Adipocyte (in vitro differentiated cells): Measurements from ENCODE around the gene RAB6B.
A peak's percentile ranks its signal among the peaks of the same experiment; 100 is the strongest.

Experiments used
- DNase-seq: peaks from one replicate; pipeline ENCODE4 v3.0.0-alpha.2; 2015; ENCODE audit warnings: low read depth
- H3K27me3 ChIP-seq: replicated peaks from 2 replicates; pipeline ENCODE4 v1.7.0; 2013; ENCODE audit warnings: mild to moderate bottlenecking, low read length, moderate library complexity; ENCODE audit not compliant: control insufficient read depth, insufficient read depth
- H3K36me3 ChIP-seq: 2 replicates; pipeline ENCODE4 v1.7.0; 2013; ENCODE audit warnings: low read length, mild to moderate bottlenecking, moderate library complexity; ENCODE audit not compliant: control insufficient read depth, insufficient read depth, severe bottlenecking
- H3K4me1 ChIP-seq: 2 replicates; pipeline ENCODE4 v1.7.0; 2013; ENCODE audit warnings: mild to moderate bottlenecking, low read length, moderate library complexity; ENCODE audit not compliant: control insufficient read depth, insufficient read depth
- H3K4me3 ChIP-seq: 2 replicates; pipeline ENCODE4 v1.7.0; 2013; ENCODE audit warnings: mild to moderate bottlenecking, low read length, moderate library complexity
- H3K9ac ChIP-seq: 2 replicates; pipeline ENCODE4 v1.7.0; 2013; ENCODE audit warnings: mild to moderate bottlenecking, low read length, moderate library complexity
- H3K9me3 ChIP-seq: 2 replicates; pipeline ENCODE4 v1.7.0; 2013; ENCODE audit warnings: mild to moderate bottlenecking, low read length, moderate library complexity; ENCODE audit not compliant: control insufficient read depth

Gene RAB6B

GRCh38 chr3:133905376-133905775 is 9.7 kb upstream of the RAB6B start:
- Histone ChIP-seq H3K4me1 (no peaks in the 10 kb centered on the region), H3K36me3 (no peaks in the 10 kb centered on the region), H3K4me3 (no peak overlapping the region), H3K27me3 (peaks cover 4% of the 10 kb centered on the region), H3K9ac (no peak overlapping the region), H3K9me3 (no peaks in the 10 kb centered on the region)
- DNase-seq, result no peak

GRCh38 chr3:133901847-133902246 is 6.2 kb upstream of the RAB6B start:
- H3K9me3 ChIP-seq, result no peaks in the 10 kb centered on the region
- DNase-seq, result no peak
- no peaks in the 10 kb centered on the region for H3K36me3 ChIP-seq
- no peak overlapping the region for H3K4me3 ChIP-seq
- no peak overlapping the region for H3K9ac ChIP-seq
- H3K27me3 ChIP-seq, result peaks cover 11% of the 10 kb centered on the region
- H3K4me1 ChIP-seq, result no peaks in the 10 kb centered on the region

- Histone ChIP-seq H3K9ac (no peak overlapping the region), H3K4me3 (no peak overlapping the region), H3K27me3 (peaks cover 18% of the 10 kb centered on the region), H3K9me3 (no peaks in the 10 kb centered on the region), H3K36me3 (no peaks in the 10 kb centered on the region), H3K4me1 (no peaks in the 10 kb centered on the region)
- no peak for DNase-seq
These were observed 5.4 kb upstream of the RAB6B start for GRCh38 chr3:133901083-133901482.

- H3K9ac ChIP-seq, result no peak overlapping the region
- H3K4me1 ChIP-seq, result no peaks in the 10 kb centered on the region
- H3K4me3 ChIP-seq, result no peak overlapping the region
- peaks cover 18% of the 10 kb centered on the region for H3K27me3 ChIP-seq
- H3K36me3 ChIP-seq, result no peaks in the 10 kb centered on the region
- H3K9me3 ChIP-seq, result no peaks in the 10 kb centered on the region
- no peak for DNase-seq
These were observed 3.6 kb upstream of the RAB6B start for GRCh38 chr3:133899311-133899710.

- Histone ChIP-seq H3K4me3 (no peak overlapping the region), H3K9ac (no peak overlapping the region), H3K4me1 (no peaks in the 10 kb centered on the region), H3K36me3 (no peaks in the 10 kb centered on the region), H3K9me3 (no peaks in the 10 kb centered on the region), H3K27me3 (peaks cover 18% of the 10 kb centered on the region)
- no peak for DNase-seq
These were observed 1.9 kb upstream of the RAB6B start for GRCh38 chr3:133897547-133897946.

GRCh38 chr3:133896002-133896761 is 500 bp upstream of the RAB6B start:
- H3K9ac ChIP-seq, result peak overlapping the region; percentile 71
- peaks cover 13% of the 10 kb centered on the region for H3K27me3 ChIP-seq
- H3K9me3 ChIP-seq, result no peaks in the 10 kb centered on the region
- no peaks in the 10 kb centered on the region for H3K36me3 ChIP-seq
- H3K4me3 ChIP-seq, result peak overlapping the region; percentile 84
- no peaks in the 10 kb centered on the region for H3K4me1 ChIP-seq
- peak; percentile 39 for DNase-seq

GRCh38 chr3:133894353-133895207 is 1.1 kb downstream of the RAB6B start:
- Histone ChIP-seq H3K9me3 (no peaks in the 10 kb centered on the region), H3K4me3 (peak overlapping the region; percentile 69), H3K4me1 (no peaks in the 10 kb centered on the region), H3K36me3 (no peaks in the 10 kb centered on the region), H3K27me3 (peaks cover 13% of the 10 kb centered on the region), H3K9ac (no peak overlapping the region)
- no peak for DNase-seq

GRCh38 chr3:133893683-133894352 is 1.9 kb downstream of the RAB6B start:
- Histone ChIP-seq H3K9ac (no peak overlapping the region), H3K4me1 (no peaks in the 10 kb centered on the region), H3K9me3 (no peaks in the 10 kb centered on the region), H3K4me3 (no peak overlapping the region), H3K36me3 (no peaks in the 10 kb centered on the region), H3K27me3 (peaks cover 13% of the 10 kb centered on the region)
- no peak for DNase-seq

- peaks cover 4% of the 10 kb centered on the region for H3K4me1 ChIP-seq
- no peak for DNase-seq
- H3K27me3 ChIP-seq, result peaks cover 13% of the 10 kb centered on the region
- H3K9ac ChIP-seq, result no peak overlapping the region
- H3K4me3 ChIP-seq, result no peak overlapping the region
- H3K36me3 ChIP-seq, result no peaks in the 10 kb centered on the region
- no peaks in the 10 kb centered on the region for H3K9me3 ChIP-seq
These were observed 3.0 kb downstream of the RAB6B start for GRCh38 chr3:133892541-133893231.

GRCh38 chr3:133891662-133892378 is 3.9 kb downstream of the RAB6B start:
- no peak for DNase-seq
- H3K9ac ChIP-seq, result no peak overlapping the region
- H3K4me3 ChIP-seq, result no peak overlapping the region
- H3K27me3 ChIP-seq, result peaks cover 6% of the 10 kb centered on the region
- H3K36me3 ChIP-seq, result no peaks in the 10 kb centered on the region
- H3K4me1 ChIP-seq, result peaks cover 4% of the 10 kb centered on the region
- H3K9me3 ChIP-seq, result no peaks in the 10 kb centered on the region
